SK-N-SH (cell line): ENCODE data around the gene HSPA4. TPM values are rescaled to one million over a fixed set of nuclear protein-coding genes. Genes with fewer than 3 reads are reported as not detected.
A peak's percentile ranks its signal among the peaks of the same experiment; 100 is the strongest.

Source experiments
- CTCF ChIA-PET: fragments of 300-600, 350-600 bp; formaldehyde crosslinking; extraction: SDS; loops from one replicate; lab custom pipeline; 2021; lab: Yijun Ruan, JAX
- POLR2A ChIA-PET: fragments of 350-600 bp; sonication (Branson Sonifier 250); formaldehyde crosslinking; extraction: SDS; loops from one replicate; lab custom pipeline; 2020; ENCODE audit warnings: antibody characterized with exemption, inconsistent platforms; lab: Yijun Ruan, JAX
- DNase-seq: peaks from one replicate; pipeline ENCODE4 v3.0.0; 2012
- H2AFZ ChIP-seq: fragments of 200-600 bp; sonication (generic); 2 replicates; pipeline ENCODE4 v1.8.1; 2016; ENCODE audit warnings: antibody characterized with exemption, mild to moderate bottlenecking, low read depth
- H3F3A ChIP-seq: fragments of 200-600 bp; sonication (generic); replicated peaks from 2 replicates; pipeline ENCODE3; 2016; ENCODE audit warnings: antibody characterized with exemption, mild to moderate bottlenecking; ENCODE audit not compliant: insufficient read depth
- H3K27ac ChIP-seq, 2 experiments: fragments of 200-500 bp in 1 of 2; fragments of 200-600 bp in 1 of 2; sonication (Bioruptor generic) in 1 of 2; sonication (generic), shearing (Covaris generic) in 1 of 2; 2 replicates each; pipeline versions ENCODE4 v1.5.1 to v1.6.1; 2014 to 2016; ENCODE audit warnings: low read depth in 2 of 2, inconsistent platforms in 1 of 2, low read length in 1 of 2, mild to moderate bottlenecking in 1 of 2, mixed read lengths in 1 of 2
- H3K27me3 ChIP-seq: fragments of 200-600 bp; sonication (generic), shearing (Covaris generic); 2 replicates; pipeline ENCODE4 v1.6.1; 2016; ENCODE audit warnings: mixed run types; ENCODE audit not compliant: insufficient read depth
- H3K36me3 ChIP-seq, 2 experiments: fragments of 200-500 bp in 1 of 2; fragments of 200-600 bp in 1 of 2; sonication (Bioruptor generic) in 1 of 2; sonication (generic) in 1 of 2; replicated peaks in 1 of 2; 2 replicates each; pipeline versions ENCODE3 to v1.5.1; 2014 to 2016; ENCODE audit warnings: low read length in 1 of 2, mild to moderate bottlenecking in 1 of 2; ENCODE audit not compliant: insufficient read depth in 2 of 2, control insufficient read depth in 1 of 2
- H3K4me1 ChIP-seq, 2 experiments: fragments of 200-500 bp in 1 of 2; fragments of 200-600 bp in 1 of 2; sonication (Bioruptor generic) in 1 of 2; sonication (generic), shearing (Covaris generic) in 1 of 2; 2 replicates each; pipeline versions ENCODE4 v1.5.1 to v1.6.1; 2014 to 2016; ENCODE audit warnings: low read depth in 1 of 2, low read length in 1 of 2, mixed run types in 1 of 2; ENCODE audit not compliant: insufficient read depth in 2 of 2, control insufficient read depth in 1 of 2
- H3K4me2 ChIP-seq: fragments of 200-600 bp; sonication (generic), shearing (Covaris generic); 2 replicates; pipeline ENCODE4 v1.6.1; 2017; ENCODE audit warnings: mixed run types
- H3K4me3 ChIP-seq, 2 experiments: fragments of 200-500 bp in 1 of 2; fragments of 200-600 bp in 1 of 2; sonication (Bioruptor generic) in 1 of 2; sonication (generic), shearing (Covaris generic) in 1 of 2; 2 replicates each; pipeline versions ENCODE4 v1.5.1 to v1.8.1; 2014 to 2016; ENCODE audit warnings: low read depth in 2 of 2, inconsistent platforms in 1 of 2, low read length in 1 of 2, mild to moderate bottlenecking in 1 of 2, mixed read lengths in 1 of 2, moderate library complexity in 1 of 2
- H3K79me2 ChIP-seq: fragments of 200-600 bp; sonication (generic); 2 replicates; pipeline ENCODE4 v1.8.1; 2017; ENCODE audit warnings: mild to moderate bottlenecking; ENCODE audit not compliant: insufficient read depth
- H3K9ac ChIP-seq: fragments of 200-600 bp; sonication (generic); 2 replicates; pipeline ENCODE4 v1.6.1; 2017; ENCODE audit warnings: mixed run types
- H3K9me2 ChIP-seq: fragments of 200-600 bp; sonication (generic); 2 replicates; pipeline ENCODE4 v1.6.1; 2017; ENCODE audit warnings: mixed run types
- H3K9me3 ChIP-seq: fragments of 200-600 bp; sonication (generic); 2 replicates; pipeline ENCODE4 v1.6.1; 2017; ENCODE audit warnings: mixed run types, mild to moderate bottlenecking, moderate library complexity
- H4K20me1 ChIP-seq: fragments of 200-600 bp; sonication (generic); 2 replicates; pipeline ENCODE4 v1.6.1; 2017; ENCODE audit warnings: mild to moderate bottlenecking, mixed run types; ENCODE audit not compliant: insufficient read depth
- CHD2 ChIP-seq: fragments of 150-350 bp; IDR thresholded peaks from 2 replicates; pipeline ENCODE4 v1.6.1; 2018; ENCODE audit warnings: low read length; ENCODE audit not compliant: partially characterized antibody
- EP300 ChIP-seq, 2 experiments: IDR thresholded peaks; 2 replicates each; pipeline versions ENCODE4 v1.4.0 to v1.6.1; 2012; ENCODE audit warnings: borderline replicate concordance in 1 of 2, low read depth in 1 of 2, low read length in 1 of 2
- FOSL2 ChIP-seq: IDR thresholded peaks from 2 replicates; pipeline ENCODE4 v1.4.0; 2012; ENCODE audit warnings: low read depth, mild to moderate bottlenecking, moderate library complexity, borderline replicate concordance
- FOXJ3 ChIP-seq: sonication (generic); formaldehyde crosslinking; IDR thresholded peaks from 2 replicates; pipeline ENCODE4 v1.5.1; 2020; ENCODE audit warnings: mild to moderate bottlenecking, missing genetic modification reagents
- GABPA ChIP-seq: IDR thresholded peaks from 2 replicates; pipeline ENCODE4 v1.4.0; 2012; ENCODE audit warnings: low read depth, mild to moderate bottlenecking
- MXI1 ChIP-seq: IDR thresholded peaks from 2 replicates; pipeline ENCODE4 v1.6.1; 2012; ENCODE audit warnings: mild to moderate bottlenecking, low read depth, low read length, improper control_type of control experiment
- NFIC ChIP-seq: IDR thresholded peaks from 2 replicates; pipeline ENCODE4 v1.4.0; 2012; ENCODE audit warnings: borderline replicate concordance
- NRF1 ChIP-seq: IDR thresholded peaks from 2 replicates; pipeline ENCODE4 v1.6.1; 2012; ENCODE audit warnings: low read depth, mild to moderate bottlenecking, low read length
- PBX3 ChIP-seq: IDR thresholded peaks from 2 replicates; pipeline ENCODE4; 2012
- RCOR1 ChIP-seq: fragments of 150-350 bp; IDR thresholded peaks from 2 replicates; pipeline ENCODE4 v1.6.1; 2017; ENCODE audit warnings: antibody characterized with exemption, low read length
- RXRA ChIP-seq: IDR thresholded peaks from 2 replicates; pipeline ENCODE4 v1.4.0; 2012; ENCODE audit warnings: low read depth, mild to moderate bottlenecking, borderline replicate concordance
- SIN3A ChIP-seq: IDR thresholded peaks from 2 replicates; pipeline ENCODE4 v1.6.1; 2012; ENCODE audit warnings: low read depth, mild to moderate bottlenecking, low read length, moderate library complexity, borderline replicate concordance
- SMC3 ChIP-seq: IDR thresholded peaks from 2 replicates; pipeline ENCODE4 v1.6.1; 2012; ENCODE audit warnings: low read depth, low read length, improper control_type of control experiment
- TAF1 ChIP-seq: IDR thresholded peaks from 2 replicates; pipeline ENCODE4 v1.6.1; 2012; ENCODE audit warnings: low read depth, mild to moderate bottlenecking, low read length, moderate library complexity, borderline replicate concordance
- TEAD4 ChIP-seq: IDR thresholded peaks from 2 replicates; pipeline ENCODE4 v1.4.0; 2012; ENCODE audit warnings: mild to moderate bottlenecking, borderline replicate concordance; ENCODE audit not compliant: insufficient read depth
- WGBS: methylation state at CpG from one replicate; pipeline ENCODE4 v1.1.6; 2017; ENCODE audit warnings: low lambda C conversion rate; 5-methylcytosine and 5-hydroxymethylcytosine counted together
- polyA plus RNA-seq, 3 experiments: library from polyadenylated mRNA; depleted of rRNA; stranded (reverse); fragments of >200 nt; gene quantifications; 2 replicates each; pipeline ENCODE4 v1.2.3, GENCODE V29; 2012

The HSPA4 gene
- polyA plus RNA-seq, 1 of the 3 experiments (the other 2 are of a cell fraction): 18.8 TPM

GRCh38 chr5:133054697-133055471 is 3.1 kb downstream of the HSPA4 start:
- WGBS: 86% methylated on average over 7 of the region's 7 CpGs

GRCh38 chr5:133056891-133057290 is 5.1 kb downstream of the HSPA4 start:
- H3K36me3 ChIP-seq: peaks cover 0 to 12% of the 10 kb centered on the region in 2 experiments
- WGBS: 97% methylated on average over 1 of the region's 1 CpG
- CTCF ChIA-PET: no interaction called here
- H2AFZ ChIP-seq: no peak overlapping the region
- no peak overlapping the region for H3K4me3 ChIP-seq
- no peak overlapping the region for H3K27ac ChIP-seq
- DNase-seq: no peak
- POLR2A ChIA-PET: no interaction called here
- H3K27me3 ChIP-seq: no peaks in the 10 kb centered on the region
- H3F3A ChIP-seq: peaks cover 9% of the 10 kb centered on the region
- no peak overlapping the region for H3K4me2 ChIP-seq
- no peak for TF ChIP-seq GABPA
- TF ChIP-seq FOSL2: no peak
- no peak for TF ChIP-seq TAF1
- TF ChIP-seq EP300 (IDR thresholded peaks at IDR 0.05; ENCODE audit: borderline replicate concordance in 1 of 2, low read depth in 1 of 2, low read length in 1 of 2): no peak
- TF ChIP-seq CHD2: no peak
- no peak for TF ChIP-seq RXRA
- TF ChIP-seq PBX3: no peak
- TF ChIP-seq MXI1: no peak
- no peak for TF ChIP-seq RCOR1
- no peak for TF ChIP-seq NFIC
- peaks cover 88% of the 10 kb centered on the region for H4K20me1 ChIP-seq
- H3K4me1 ChIP-seq: peaks cover 0 to 6% of the 10 kb centered on the region in 2 experiments; a peak in 1 of 4 replicates
- no peaks in the 10 kb centered on the region for H3K9me2 ChIP-seq
- H3K79me2 ChIP-seq: peaks cover 100% of the 10 kb centered on the region
- no peak overlapping the region for H3K9ac ChIP-seq
- H3K9me3 ChIP-seq: no peaks in the 10 kb centered on the region

More at GRCh38 chr5:133054697-133055471, 3.1 kb downstream of the HSPA4 start:
- peaks cover 95% of the 10 kb centered on the region for H3K79me2 ChIP-seq
- 0 out of 2 replicates have a peak overlapping the region, but pooled peaks have one; percentile 96 for H3K4me2 ChIP-seq
- CTCF ChIA-PET: no interaction called here
- peaks cover 0 to 14% of the 10 kb centered on the region in 2 experiments; a peak in 3 of 4 replicates for H3K4me1 ChIP-seq
- no peak overlapping the region for H2AFZ ChIP-seq
- H3F3A ChIP-seq: peaks cover 24% of the 10 kb centered on the region
- TF ChIP-seq SMC3 (no peak), TEAD4 (no peak), MXI1 (no peak), PBX3 (no peak), SIN3A (no peak), NRF1 (no peak), FOXJ3 (no peak), GABPA (no peak), FOSL2 (no peak)
- H4K20me1 ChIP-seq: peaks cover 70% of the 10 kb centered on the region
- H3K36me3 ChIP-seq: peaks cover 0 to 6% of the 10 kb centered on the region in 2 experiments
- no peak overlapping the region for H3K9ac ChIP-seq
- no peaks in the 10 kb centered on the region for H3K9me2 ChIP-seq
- no peaks in the 10 kb centered on the region for H3K9me3 ChIP-seq
- no peak overlapping the region for H3K27ac ChIP-seq
- no peak overlapping the region for H3K4me3 ChIP-seq
- no peak for DNase-seq
- no peaks in the 10 kb centered on the region for H3K27me3 ChIP-seq
- POLR2A ChIA-PET: no interaction called here
